GM21367 (cell line): ENCODE measurements around the gene ANXA7.
"Not testable (repeated sequence)": the region's sequence is repeated elsewhere in the genome, so short reads cannot be mapped to it uniquely, and the experiment has no call there.

Source experiments
- ATAC-seq: cut with Tn5 transposase; IDR thresholded peaks from one replicate; pipeline ENCODE4 v1.9.1; 2021; ENCODE audit not compliant: unreplicated experiment

The ANXA7 gene

GRCh38 chr10:73340121-73340520, 73.7 kb downstream of the ANXA7 start:
- ATAC-seq, result no peak

GRCh38 chr10:73339436-73339835, 74.4 kb downstream of the ANXA7 start:
- ATAC-seq, result no peak

GRCh38 chr10:73338801-73339368, 75.0 kb downstream of the ANXA7 start:
- no peak for ATAC-seq

- no peak for ATAC-seq
Observed at GRCh38 chr10:73333202-73333601, 80.7 kb downstream of the ANXA7 start.

- no peak for ATAC-seq
Observed at GRCh38 chr10:73332379-73332778, 81.5 kb downstream of the ANXA7 start.

GRCh38 chr10:73328523-73328922, 85.3 kb downstream of the ANXA7 start:
- ATAC-seq, result not testable (repeated sequence)

- ATAC-seq, result not testable (repeated sequence)
Observed at GRCh38 chr10:73325290-73325689, 88.6 kb downstream of the ANXA7 start.
